Smooth muscle cell (in vitro differentiated cells): ENCODE results near the gene PRKAG2. TPM values are rescaled to one million over a fixed set of nuclear protein-coding genes. Genes with fewer than 3 reads are reported as not detected.
A peak's percentile ranks its signal among the peaks of the same experiment; 100 is the strongest.

Experiments used
- DNase-seq: peaks from one replicate; lab custom pipeline; 2025; ENCODE audit not compliant: unreplicated experiment; lab: John Stamatoyannopoulos, UW
- H2AFZ ChIP-seq: fragments of 200-600 bp; sonication (generic); 2 replicates; pipeline ENCODE4 v1.6.0; 2016; ENCODE audit warnings: antibody characterized with exemption, low read depth, mild to moderate bottlenecking
- H3F3A ChIP-seq: fragments of 200-600 bp; sonication (generic); 2 replicates; pipeline ENCODE4 v1.6.0; 2017; ENCODE audit warnings: antibody characterized with exemption, low read depth
- H3K27ac ChIP-seq: fragments of 200-600 bp; sonication (generic); 2 replicates; pipeline ENCODE4 v1.5.1; 2016; ENCODE audit warnings: low read depth, mild to moderate bottlenecking
- H3K27me3 ChIP-seq: fragments of 200-600 bp; sonication (generic); 2 replicates; pipeline ENCODE4 v1.6.1; 2016; ENCODE audit warnings: low read depth, mild to moderate bottlenecking
- H3K36me3 ChIP-seq: fragments of 200-600 bp; sonication (generic); 2 replicates; pipeline ENCODE4 v1.5.1; 2016; ENCODE audit warnings: low read depth
- H3K4me1 ChIP-seq: fragments of 200-600 bp; sonication (generic); 2 replicates; pipeline ENCODE4 v1.5.1; 2016; ENCODE audit warnings: low read depth
- H3K4me2 ChIP-seq: fragments of 200-600 bp; sonication (generic); 2 replicates; pipeline ENCODE4 v1.6.0; 2016; ENCODE audit warnings: mild to moderate bottlenecking
- H3K4me3 ChIP-seq: fragments of 200-600 bp; sonication (generic); 2 replicates; pipeline ENCODE4 v1.5.1; 2016; ENCODE audit warnings: mild to moderate bottlenecking
- H3K79me2 ChIP-seq: fragments of 200-600 bp; sonication (generic); 2 replicates; pipeline ENCODE4 v1.6.0; 2016; ENCODE audit warnings: low read depth, mild to moderate bottlenecking
- H3K9ac ChIP-seq: fragments of 200-600 bp; sonication (generic); 2 replicates; pipeline ENCODE4 v1.6.0; 2016; ENCODE audit warnings: low read depth
- H3K9me3 ChIP-seq: fragments of 200-600 bp; sonication (generic); replicated peaks from 2 replicates; pipeline ENCODE4 v1.5.1; 2016; ENCODE audit warnings: low read depth
- H4K20me1 ChIP-seq: fragments of 200-600 bp; sonication (generic); 2 replicates; pipeline ENCODE4 v1.6.0; 2016; ENCODE audit warnings: low read depth
- CTCF ChIP-seq: fragments of 200-600 bp; sonication (generic); IDR thresholded peaks from 2 replicates; pipeline ENCODE4 v1.5.1; 2017; ENCODE audit warnings: borderline replicate concordance, mild to moderate bottlenecking, antibody characterized with exemption; ENCODE audit not compliant: insufficient read depth, poor library complexity, severe bottlenecking
- WGBS: methylation state at CpG from one replicate; pipeline ENCODE4 v1.1.7; 2016; ENCODE audit warnings: low lambda C conversion rate; 5-methylcytosine and 5-hydroxymethylcytosine counted together
- polyA plus RNA-seq: library from polyadenylated mRNA; unstranded; fragments of >200 nt; fragmentation: Nextera tagmentation; extraction: Ambion mirVana; gene quantifications from 2 replicates; pipeline ENCODE4 v1.2.1, GENCODE V29; 2016
- total RNA-seq: library from RNA; depleted of rRNA; stranded (reverse); fragments of >200 nt; gene quantifications from 2 replicates; pipeline ENCODE4 v1.2.3, GENCODE V29; 2014

PRKAG2 gene
- total and polyA plus RNA-seq, 2 experiments from 2014 or later = 3.5 to 3.9 TPM

- Histone ChIP-seq H3K79me2 (peaks cover 23% of the 10 kb centered on the region), H3K9me3 (no peaks in the 10 kb centered on the region), H3K4me3 (no peak overlapping the region), H3K4me2 (no peak overlapping the region), H3K36me3 (no peaks in the 10 kb centered on the region), H3F3A (peaks cover 4% of the 10 kb centered on the region), H3K4me1 (peaks cover 10% of the 10 kb centered on the region), H3K27me3 (no peaks in the 10 kb centered on the region), H3K9ac (no peak overlapping the region), H4K20me1 (peaks cover 4% of the 10 kb centered on the region), H3K27ac (no peak overlapping the region), H2AFZ (no peak overlapping the region)
- 90% methylated on average over 8 of the region's 8 CpGs for WGBS
- no peak for TF ChIP-seq CTCF
- no peak for DNase-seq
Observed at GRCh38 chr7:151629713-151630272, 247.1 kb downstream of the PRKAG2 start.

- Histone ChIP-seq H3K9ac (no peak overlapping the region), H3K4me2 (no peak overlapping the region), H3K4me1 (peaks cover 10% of the 10 kb centered on the region), H3K36me3 (no peaks in the 10 kb centered on the region), H3K27ac (no peak overlapping the region), H3K27me3 (no peaks in the 10 kb centered on the region), H3K9me3 (no peaks in the 10 kb centered on the region), H2AFZ (no peak overlapping the region), H3F3A (peaks cover 4% of the 10 kb centered on the region), H3K4me3 (no peak overlapping the region), H4K20me1 (peaks cover 8% of the 10 kb centered on the region), H3K79me2 (peaks cover 23% of the 10 kb centered on the region)
- no peak for TF ChIP-seq CTCF
- 55% methylated on average over 17 of the region's 17 CpGs for WGBS
- no peak for DNase-seq
Observed at GRCh38 chr7:151628846-151629604, 247.9 kb downstream of the PRKAG2 start.

GRCh38 chr7:151626422-151627115 lies 250.3 kb downstream of the PRKAG2 start:
- Histone ChIP-seq H3K9ac (no peak overlapping the region), H3K36me3 (no peaks in the 10 kb centered on the region), H3K79me2 (peaks cover 23% of the 10 kb centered on the region), H3K27me3 (no peaks in the 10 kb centered on the region), H3K4me3 (no peak overlapping the region), H2AFZ (no peak overlapping the region), H3F3A (no peaks in the 10 kb centered on the region), H4K20me1 (peaks cover 8% of the 10 kb centered on the region), H3K4me1 (peaks cover 10% of the 10 kb centered on the region), H3K27ac (no peak overlapping the region), H3K9me3 (no peaks in the 10 kb centered on the region), H3K4me2 (no peak overlapping the region)
- 83% methylated on average over 11 of the region's 11 CpGs for WGBS
- TF ChIP-seq CTCF = peak; percentile 40
- no peak for DNase-seq
